ENCODE data around the gene RBM18. TPM values are rescaled to one million over a fixed set of nuclear protein-coding genes. Genes with fewer than 3 reads are reported as not detected.

Gene RBM18
- total and polyA plus RNA-seq, 2 experiments from 2014 or later: 11.6 to 32.6 TPM

- Histone ChIP-seq H3K9ac (no peak overlapping the region), H4K20me1 (ENCODE audit: insufficient read depth) (no peaks in the 10 kb centered on the region), H3K4me1 (ENCODE audit: insufficient read depth) (peaks cover 25% of the 10 kb centered on the region), H3K79me2 (ENCODE audit: insufficient read depth) (no peaks in the 10 kb centered on the region), H3F3A (ENCODE audit: insufficient read depth) (peaks cover 24% of the 10 kb centered on the region), H3K36me3 (ENCODE audit: low read depth) (no peaks in the 10 kb centered on the region), H3K27ac (no peak overlapping the region), H2AFZ (no peak overlapping the region), H3K9me3 (ENCODE audit: low read depth) (no peaks in the 10 kb centered on the region), H3K9me2 (ENCODE audit: insufficient read depth) (no peaks in the 10 kb centered on the region), H3K4me3 (no peak overlapping the region), H3K27me3 (replicated peaks; ENCODE audit: insufficient read depth) (no peaks in the 10 kb centered on the region), H3K4me2 (ENCODE audit: unreplicated experiment) (no peak overlapping the region)
- no peak for TF ChIP-seq EZH2 (IDR thresholded peaks at IDR 0.05; ENCODE audit: insufficient read depth, poor library complexity, severe bottlenecking)
- in situ Hi-C loops (cut with MboI): no loop called here
- DNase-seq: no peak
- WGBS, 2 experiments (ENCODE audit: low coverage in 1 of 2, low lambda C conversion rate in 2 of 2, missing lambda C conversion rate in 2 of 2): 79 to 87% methylated on average over 3 of the region's 3 CpGs
Measured at GRCh38 chr9:122202111-122202510, 62.5 kb downstream of the RBM18 start.

GRCh38 chr9:122201641-122202040 lies 63.0 kb downstream of the RBM18 start:
- Histone ChIP-seq H3K4me2 (ENCODE audit: unreplicated experiment) (no peak overlapping the region), H3K79me2 (ENCODE audit: insufficient read depth) (no peaks in the 10 kb centered on the region), H3K36me3 (ENCODE audit: low read depth) (no peaks in the 10 kb centered on the region), H3K4me1 (ENCODE audit: insufficient read depth) (peaks cover 21% of the 10 kb centered on the region), H3K9me2 (ENCODE audit: insufficient read depth) (no peaks in the 10 kb centered on the region), H3K9ac (0 out of 2 replicates have a peak overlapping the region, but pooled peaks have one; percentile 35), H3K9me3 (ENCODE audit: low read depth) (no peaks in the 10 kb centered on the region), H2AFZ (no peak overlapping the region), H3K27me3 (replicated peaks; ENCODE audit: insufficient read depth) (no peaks in the 10 kb centered on the region), H3K4me3 (no peak overlapping the region), H4K20me1 (ENCODE audit: insufficient read depth) (no peaks in the 10 kb centered on the region), H3K27ac (peak overlapping the region; percentile 65), H3F3A (ENCODE audit: insufficient read depth) (peaks cover 19% of the 10 kb centered on the region)
- DNase-seq: peak; percentile 74
- TF ChIP-seq EZH2phosphoT487 (IDR thresholded peaks at IDR 0.05; ENCODE audit: insufficient read depth, low read depth): no peak
- no peak for TF ChIP-seq EZH2 (IDR thresholded peaks at IDR 0.05; ENCODE audit: insufficient read depth, poor library complexity, severe bottlenecking)
- in situ Hi-C loops (cut with MboI): no loop called here
- WGBS, 2 experiments (ENCODE audit: low coverage in 1 of 2, low lambda C conversion rate in 2 of 2, missing lambda C conversion rate in 2 of 2): 100% methylated on average over 1 of the region's 1 CpG

GRCh38 chr9:122200960-122201595 lies 63.6 kb downstream of the RBM18 start:
- Histone ChIP-seq H3K9me2 (ENCODE audit: insufficient read depth) (no peaks in the 10 kb centered on the region), H3K4me3 (no peak overlapping the region), H3K79me2 (ENCODE audit: insufficient read depth) (no peaks in the 10 kb centered on the region), H3K27ac (peak overlapping the region; percentile 65), H3K9ac (0 out of 2 replicates have a peak overlapping the region, but pooled peaks have one; percentile 35), H3K36me3 (ENCODE audit: low read depth) (no peaks in the 10 kb centered on the region), H3F3A (ENCODE audit: insufficient read depth) (peaks cover 16% of the 10 kb centered on the region), H3K27me3 (replicated peaks; ENCODE audit: insufficient read depth) (no peaks in the 10 kb centered on the region), H3K4me2 (ENCODE audit: unreplicated experiment) (no peak overlapping the region), H3K4me1 (ENCODE audit: insufficient read depth) (peaks cover 15% of the 10 kb centered on the region), H4K20me1 (ENCODE audit: insufficient read depth) (no peaks in the 10 kb centered on the region), H2AFZ (no peak overlapping the region), H3K9me3 (ENCODE audit: low read depth) (no peaks in the 10 kb centered on the region)
- 64 to 75% methylated on average over 7 of the region's 7 CpGs for WGBS, 2 experiments (ENCODE audit: low coverage in 1 of 2, low lambda C conversion rate in 2 of 2, missing lambda C conversion rate in 2 of 2)
- TF ChIP-seq EZH2phosphoT487 (IDR thresholded peaks at IDR 0.05; ENCODE audit: insufficient read depth, low read depth): no peak
- TF ChIP-seq EZH2 (IDR thresholded peaks at IDR 0.05; ENCODE audit: insufficient read depth, poor library complexity, severe bottlenecking): no peak
- DNase-seq: peak; percentile 85
- in situ Hi-C loops (cut with MboI): no loop called here

- no peak for DNase-seq
Measured at GRCh38 chr9:122197882-122198281, 66.8 kb downstream of the RBM18 start.

More at GRCh38 chr9:122197882-122198281, 66.8 kb downstream of the RBM18 start:
- peaks cover 10% of the 10 kb centered on the region for H3K4me1 ChIP-seq (ENCODE audit: insufficient read depth)
- H3K9me2 ChIP-seq (ENCODE audit: insufficient read depth): no peaks in the 10 kb centered on the region
- 67 to 77% methylated on average over 4 of the region's 4 CpGs for WGBS, 2 experiments (ENCODE audit: low coverage in 1 of 2, low lambda C conversion rate in 2 of 2, missing lambda C conversion rate in 2 of 2)
- no peaks in the 10 kb centered on the region for H4K20me1 ChIP-seq (ENCODE audit: insufficient read depth)
- no peak overlapping the region for H3K9ac ChIP-seq
- peaks cover 16% of the 10 kb centered on the region for H3F3A ChIP-seq (ENCODE audit: insufficient read depth)
- H3K4me3 ChIP-seq: no peak overlapping the region
- H3K9me3 ChIP-seq (ENCODE audit: low read depth): no peaks in the 10 kb centered on the region
- no peaks in the 10 kb centered on the region for H3K27me3 ChIP-seq (replicated peaks; ENCODE audit: insufficient read depth)
- H2AFZ ChIP-seq: no peak overlapping the region
- in situ Hi-C loops (cut with MboI): no loop called here
- H3K4me2 ChIP-seq (ENCODE audit: unreplicated experiment): no peak overlapping the region
- no peak for TF ChIP-seq EZH2phosphoT487 (IDR thresholded peaks at IDR 0.05; ENCODE audit: insufficient read depth, low read depth)
- TF ChIP-seq EZH2 (IDR thresholded peaks at IDR 0.05; ENCODE audit: insufficient read depth, poor library complexity, severe bottlenecking): no peak
- no peak overlapping the region for H3K27ac ChIP-seq
- no peaks in the 10 kb centered on the region for H3K79me2 ChIP-seq (ENCODE audit: insufficient read depth)
- no peaks in the 10 kb centered on the region for H3K36me3 ChIP-seq (ENCODE audit: low read depth)

Data from GM23248 (cell line).